Neural crest cell (in vitro differentiated cells): ENCODE measurements around the gene RASD1. TPM values are rescaled to one million over a fixed set of nuclear protein-coding genes. Genes with fewer than 3 reads are reported as not detected.

Source experiments
- DNase-seq: peaks from one replicate; pipeline ENCODE4 v3.0.0; 2021; ENCODE audit warnings: low read depth, mixed read lengths, low spot score
- H3K27ac Mint-ChIP-seq: one replicate; pipeline ENCODE4 v1.8.0; 2021; ENCODE audit warnings: mild to moderate bottlenecking, mixed read lengths; ENCODE audit not compliant: unreplicated experiment
- H3K27me3 Mint-ChIP-seq: 2 replicates; pipeline ENCODE4 v1.8.0; 2021; ENCODE audit warnings: low read depth, mild to moderate bottlenecking, mixed read lengths
- H3K36me3 Mint-ChIP-seq: 2 replicates; pipeline ENCODE4 v1.8.0; 2021; ENCODE audit warnings: low read depth, mild to moderate bottlenecking, mixed read lengths
- H3K4me1 Mint-ChIP-seq: 2 replicates; pipeline ENCODE4 v1.8.0; 2021; ENCODE audit warnings: mixed read lengths
- H3K4me3 Mint-ChIP-seq: one replicate; pipeline ENCODE4 v1.8.0; 2021; ENCODE audit warnings: mild to moderate bottlenecking, mixed read lengths
- H3K9me3 Mint-ChIP-seq: 2 replicates; pipeline ENCODE4 v1.8.0; 2021; ENCODE audit warnings: mixed read lengths
- total RNA-seq: library from RNA; stranded (reverse); gene quantifications from 2 replicates; pipeline ENCODE4 v1.2.1, GENCODE V29; 2021
- TF ChIP-seq, protein P1 (sequence below): fragments of 200-600 bp; sonication (generic); conservative IDR thresholded peaks from 2 replicates; pipeline ENCODE4 v1.5.0; 2021; ENCODE audit warnings: antibody characterized with exemption, mild to moderate bottlenecking

The RASD1 gene
- total RNA-seq, 1 donor from 2014 or later: 8.0 TPM

DNA sequence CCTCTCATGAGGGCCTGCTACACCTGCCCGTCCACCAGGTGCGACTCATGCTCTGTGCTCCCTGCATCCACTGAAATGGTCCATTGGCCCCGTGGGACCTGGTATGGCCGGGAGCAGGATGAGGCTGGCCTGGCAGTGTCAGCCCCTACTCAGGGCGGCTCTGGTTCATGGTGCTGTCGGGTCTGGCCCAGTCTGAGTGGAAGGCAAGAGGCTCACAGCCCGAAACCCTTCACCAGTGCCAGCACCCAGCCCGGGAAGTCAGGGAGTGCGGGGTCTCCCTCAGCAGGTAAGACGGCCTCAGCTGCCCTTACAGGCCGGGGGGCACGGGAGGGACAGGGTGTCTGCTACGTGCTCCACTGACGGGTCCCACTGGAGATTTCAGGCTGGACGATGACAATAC, 40.5 kb upstream of the RASD1 start:
- DNase-seq: no peak
- Mint-ChIP-seq H3K4me1 (peaks cover 6% of the 10 kb centered on the region), H3K27ac (no peak overlapping the region)

DNA sequence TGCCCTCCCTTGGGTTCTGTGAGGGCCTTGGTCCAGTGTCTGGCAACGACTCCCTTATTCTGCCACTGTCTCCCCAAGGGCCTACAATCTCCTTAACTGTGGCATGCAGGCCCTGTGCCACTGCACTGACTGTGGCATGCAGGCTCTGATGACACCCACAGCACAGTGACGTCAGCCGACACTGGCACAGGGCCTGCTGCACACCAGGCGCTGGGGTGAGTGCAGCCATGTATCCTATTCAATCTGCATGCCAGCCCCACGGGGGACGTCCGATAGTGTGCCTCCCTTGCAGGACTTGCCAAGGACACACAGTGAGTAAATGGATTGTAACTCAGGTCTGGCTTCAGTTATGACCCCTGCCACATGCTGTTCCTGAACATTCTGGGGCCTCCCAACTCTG, 39.8 kb upstream of the RASD1 start:
- no peaks in the 10 kb centered on the region for H3K27me3 Mint-ChIP-seq
- TF ChIP-seq, protein P1, sequence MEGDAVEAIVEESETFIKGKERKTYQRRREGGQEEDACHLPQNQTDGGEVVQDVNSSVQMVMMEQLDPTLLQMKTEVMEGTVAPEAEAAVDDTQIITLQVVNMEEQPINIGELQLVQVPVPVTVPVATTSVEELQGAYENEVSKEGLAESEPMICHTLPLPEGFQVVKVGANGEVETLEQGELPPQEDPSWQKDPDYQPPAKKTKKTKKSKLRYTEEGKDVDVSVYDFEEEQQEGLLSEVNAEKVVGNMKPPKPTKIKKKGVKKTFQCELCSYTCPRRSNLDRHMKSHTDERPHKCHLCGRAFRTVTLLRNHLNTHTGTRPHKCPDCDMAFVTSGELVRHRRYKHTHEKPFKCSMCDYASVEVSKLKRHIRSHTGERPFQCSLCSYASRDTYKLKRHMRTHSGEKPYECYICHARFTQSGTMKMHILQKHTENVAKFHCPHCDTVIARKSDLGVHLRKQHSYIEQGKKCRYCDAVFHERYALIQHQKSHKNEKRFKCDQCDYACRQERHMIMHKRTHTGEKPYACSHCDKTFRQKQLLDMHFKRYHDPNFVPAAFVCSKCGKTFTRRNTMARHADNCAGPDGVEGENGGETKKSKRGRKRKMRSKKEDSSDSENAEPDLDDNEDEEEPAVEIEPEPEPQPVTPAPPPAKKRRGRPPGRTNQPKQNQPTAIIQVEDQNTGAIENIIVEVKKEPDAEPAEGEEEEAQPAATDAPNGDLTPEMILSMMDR: no peak
- no peaks in the 10 kb centered on the region for H3K9me3 Mint-ChIP-seq

More for the DNA sequence above, 40.5 kb upstream of the RASD1 start:
- Mint-ChIP-seq H3K9me3 (no peaks in the 10 kb centered on the region), H3K36me3 (no peaks in the 10 kb centered on the region), H3K27me3 (no peaks in the 10 kb centered on the region), H3K4me3 (no peak overlapping the region)
- TF ChIP-seq, protein P1: no peak

DNA sequence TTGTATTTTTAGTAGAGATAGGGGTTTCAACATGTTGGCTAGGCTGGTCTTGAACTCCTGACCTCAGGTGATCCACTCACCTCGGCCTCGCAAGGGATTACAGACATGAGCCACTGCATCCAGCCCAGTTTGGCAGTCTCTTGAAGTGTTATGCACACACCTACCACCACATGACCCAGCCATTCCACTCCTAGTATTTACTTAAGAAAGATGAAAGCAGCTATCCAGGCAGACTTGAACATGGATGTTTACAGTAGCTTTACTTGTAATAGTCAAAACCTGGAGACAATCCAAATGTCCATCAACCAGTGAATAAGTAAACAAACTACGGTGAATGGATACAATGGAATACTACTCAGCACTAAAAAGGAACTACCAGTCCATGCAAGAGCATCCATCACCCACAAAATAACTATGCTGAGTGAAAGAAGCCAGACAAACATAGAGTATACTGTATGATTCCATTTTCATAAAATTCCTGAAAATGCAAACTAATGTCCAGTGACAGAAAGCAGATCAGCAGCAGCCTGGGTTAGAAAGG, 37.8 kb upstream of the RASD1 start:
- no peaks in the 10 kb centered on the region for H3K4me1 Mint-ChIP-seq
- no peaks in the 10 kb centered on the region for H3K9me3 Mint-ChIP-seq
- no peaks in the 10 kb centered on the region for H3K36me3 Mint-ChIP-seq
- H3K27ac Mint-ChIP-seq: no peak overlapping the region
- no peak for DNase-seq
- TF ChIP-seq, protein P1: no peak
- H3K27me3 Mint-ChIP-seq: no peaks in the 10 kb centered on the region
- H3K4me3 Mint-ChIP-seq: no peak overlapping the region

More for the DNA sequence above, 39.8 kb upstream of the RASD1 start:
- H3K27ac Mint-ChIP-seq: no peak overlapping the region
- peaks cover 5% of the 10 kb centered on the region for H3K4me1 Mint-ChIP-seq
- H3K4me3 Mint-ChIP-seq: no peak overlapping the region
- no peaks in the 10 kb centered on the region for H3K36me3 Mint-ChIP-seq
- no peak for DNase-seq

DNA sequence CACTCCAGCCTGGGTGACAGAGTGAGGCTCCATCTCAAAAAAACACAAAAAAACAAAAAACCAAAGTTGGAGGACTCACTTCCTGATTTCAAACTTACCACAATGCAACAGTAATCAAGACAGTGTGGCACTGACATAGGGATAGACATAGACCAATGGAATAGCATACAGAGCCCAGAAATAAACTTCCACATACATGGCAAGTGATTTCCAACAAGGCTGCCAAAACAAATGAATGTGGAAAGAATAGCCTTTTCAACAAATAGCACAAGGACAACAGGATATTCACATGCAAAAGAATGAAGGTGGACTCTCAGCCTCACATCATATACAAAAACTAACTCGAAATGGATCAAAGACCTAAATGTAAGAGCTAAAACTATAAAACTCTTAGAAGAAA, 36.8 kb upstream of the RASD1 start:
- no peaks in the 10 kb centered on the region for H3K9me3 Mint-ChIP-seq
- no peaks in the 10 kb centered on the region for H3K27me3 Mint-ChIP-seq
- H3K4me3 Mint-ChIP-seq: no peak overlapping the region
- no peak for DNase-seq
- H3K4me1 Mint-ChIP-seq: no peaks in the 10 kb centered on the region
- H3K27ac Mint-ChIP-seq: no peak overlapping the region
- H3K36me3 Mint-ChIP-seq: no peaks in the 10 kb centered on the region
- TF ChIP-seq, protein P1: no peak

DNA sequence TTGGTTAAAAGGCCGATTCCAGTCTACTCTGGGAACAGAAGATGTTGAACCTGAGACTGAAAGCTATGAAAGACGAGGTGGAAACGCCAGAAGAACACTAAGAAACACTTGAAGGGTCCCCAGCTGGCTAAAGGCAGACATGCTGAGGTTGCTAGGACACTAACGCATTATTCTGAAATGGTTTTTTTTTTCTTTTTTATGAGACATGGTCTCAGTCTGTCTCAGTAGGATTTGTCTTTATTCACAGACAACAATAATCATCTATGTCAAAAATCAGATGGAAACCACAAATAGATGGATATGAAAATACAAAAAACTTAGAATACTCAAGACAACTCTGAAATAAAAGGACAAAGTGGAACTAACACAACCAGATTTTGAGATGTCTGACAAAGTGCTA, 35.0 kb upstream of the RASD1 start:
- Mint-ChIP-seq H3K27me3 (no peaks in the 10 kb centered on the region), H3K36me3 (no peaks in the 10 kb centered on the region), H3K4me1 (no peaks in the 10 kb centered on the region), H3K4me3 (no peak overlapping the region), H3K27ac (no peak overlapping the region), H3K9me3 (no peaks in the 10 kb centered on the region)
- DNase-seq: no peak
- TF ChIP-seq, protein P1: no peak
